Measurements from ENCODE around the gene TCERG1L.

- no peak for TF ChIP-seq CTCF (IDR thresholded peaks at IDR 0.05)
- TF ChIP-seq SMAD4 (CRISPR knock-in tag; IDR thresholded peaks at IDR 0.05) = no peak
- no peak for TF ChIP-seq ATF1 (CRISPR knock-in tag; IDR thresholded peaks at IDR 0.05)
- TF ChIP-seq TEAD4 (CRISPR knock-in tag; IDR thresholded peaks at IDR 0.05) = no peak
- TF ChIP-seq NR2C2 (CRISPR knock-in tag; IDR thresholded peaks at IDR 0.05) = no peak
- TF ChIP-seq ZNF263 (CRISPR knock-in tag; IDR thresholded peaks at IDR 0.05; ENCODE audit: low read depth) = no peak
- no peak for TF ChIP-seq EMX1 (CRISPR knock-in tag; IDR thresholded peaks at IDR 0.05)
- TF ChIP-seq NFE2L1 (CRISPR knock-in tag; IDR thresholded peaks at IDR 0.05) = no peak
- TF ChIP-seq ATF3 (CRISPR knock-in tag; conservative IDR thresholded peaks at IDR 0.05) = no peak
- TF ChIP-seq USF2 (CRISPR knock-in tag; IDR thresholded peaks at IDR 0.05) = no peak
- no peak for TF ChIP-seq MAX (CRISPR knock-in tag; IDR thresholded peaks at IDR 0.05)
- no peak for TF ChIP-seq JUN (CRISPR knock-in tag; IDR thresholded peaks at IDR 0.05)
Measured at GRCh38 chr10:131111007-131111406, 200.5 kb downstream of the TCERG1L start.

All from WTC11 (cell line).